Stimulated activated naive CD8-positive, alpha-beta T cell treated with anti-CD3 and anti-CD28 coated beads, Interleukin-15, Interleukin-2, amounts not matched to agents 100 U/mL and 50 U/mL, for 24 hours (primary cell): ENCODE results near the gene RTN1.

Experiments used
- ATAC-seq: fragments of 150-1000 bp; cut with Tn5 transposase; one replicate; pipeline ENCODE4 v1.10.0; 2021
- DNase-seq: peaks from one replicate; pipeline ENCODE4 v3.0.0; 2021

Gene RTN1

DNA sequence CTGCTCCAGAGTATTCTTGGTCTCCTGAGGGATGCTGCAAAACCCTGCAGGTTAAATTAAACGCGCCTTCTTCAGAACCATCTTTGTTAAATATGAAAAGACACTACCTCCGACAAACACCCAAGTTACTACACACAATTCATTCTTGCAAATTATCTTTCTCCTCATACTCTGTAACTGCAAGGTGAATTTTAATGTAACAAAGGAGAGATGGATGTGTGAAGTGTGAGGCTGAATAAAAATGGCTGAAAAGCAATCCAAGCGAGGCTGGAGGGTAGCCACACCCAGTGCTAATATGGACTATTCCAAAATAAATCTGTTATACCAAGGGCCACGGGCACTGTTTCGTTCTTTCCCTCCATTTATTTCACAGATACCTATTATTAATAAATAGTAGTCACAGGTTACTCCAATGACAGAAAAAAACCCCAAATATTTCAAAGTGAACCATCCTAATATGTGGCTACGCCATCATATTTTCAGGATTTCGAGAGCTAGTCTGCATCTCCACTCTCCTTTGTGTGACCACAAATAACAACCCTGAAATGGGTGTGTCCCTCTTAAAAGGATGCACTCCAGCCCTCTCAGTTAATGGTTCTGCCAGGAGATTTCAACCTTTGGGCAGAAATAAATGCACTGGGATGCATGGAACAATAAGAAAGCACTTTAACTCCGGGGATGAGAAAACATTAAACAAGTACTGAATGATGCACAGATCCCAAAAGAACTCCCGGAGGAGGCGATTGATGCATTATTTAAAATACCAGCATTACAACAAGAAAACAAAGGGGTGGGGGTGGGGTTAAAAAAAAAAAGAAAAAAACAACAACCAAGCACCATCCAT lies 240.9 kb downstream of the RTN1 start:
- DNase-seq (no peak), ATAC-seq (no peak)

DNA sequence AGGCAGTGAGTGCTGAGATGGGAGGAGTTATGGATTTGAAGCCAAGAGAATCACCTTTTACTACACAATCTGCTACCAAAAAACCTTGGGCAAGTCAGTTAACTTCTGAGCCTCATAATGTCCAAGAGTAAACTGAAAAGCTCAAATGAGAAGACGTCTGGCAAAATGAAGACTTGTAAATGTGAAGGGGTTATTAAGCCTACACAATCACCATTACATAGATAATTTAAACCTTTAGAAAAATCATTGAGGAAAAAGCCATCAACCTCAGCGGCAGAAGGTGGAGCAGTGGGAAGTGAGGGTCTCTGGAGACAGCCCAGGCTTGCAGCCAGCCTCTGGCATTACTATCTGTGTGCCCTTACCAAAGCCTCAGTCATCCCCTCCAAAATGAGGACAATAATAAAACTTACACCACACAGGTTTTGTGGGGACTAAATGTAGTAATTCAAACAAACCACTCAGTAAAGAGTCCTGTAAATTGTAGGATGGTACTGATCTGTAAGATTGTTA lies 243.5 kb downstream of the RTN1 start:
- ATAC-seq, result no peak
- DNase-seq, result no peak

DNA sequence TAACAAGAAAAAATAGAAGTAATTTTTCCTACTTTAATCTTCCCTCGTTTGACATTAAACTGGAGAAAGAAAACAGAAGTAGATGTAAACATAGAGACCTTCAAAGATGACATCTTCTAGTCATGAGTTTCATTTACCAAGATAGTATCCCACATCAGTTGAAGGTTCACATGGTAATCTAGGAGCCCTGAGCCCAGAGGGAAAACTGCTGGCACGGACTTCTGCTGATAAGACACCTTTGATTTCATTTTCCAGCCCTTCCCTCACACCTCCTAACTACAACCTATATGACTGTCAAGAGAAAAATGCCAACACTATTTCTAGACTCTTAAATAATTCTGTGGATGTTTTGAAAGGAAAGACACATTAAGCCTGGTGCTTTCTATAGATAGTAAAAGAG lies 247.9 kb downstream of the RTN1 start:
- ATAC-seq (no peak), DNase-seq (no peak)

DNA sequence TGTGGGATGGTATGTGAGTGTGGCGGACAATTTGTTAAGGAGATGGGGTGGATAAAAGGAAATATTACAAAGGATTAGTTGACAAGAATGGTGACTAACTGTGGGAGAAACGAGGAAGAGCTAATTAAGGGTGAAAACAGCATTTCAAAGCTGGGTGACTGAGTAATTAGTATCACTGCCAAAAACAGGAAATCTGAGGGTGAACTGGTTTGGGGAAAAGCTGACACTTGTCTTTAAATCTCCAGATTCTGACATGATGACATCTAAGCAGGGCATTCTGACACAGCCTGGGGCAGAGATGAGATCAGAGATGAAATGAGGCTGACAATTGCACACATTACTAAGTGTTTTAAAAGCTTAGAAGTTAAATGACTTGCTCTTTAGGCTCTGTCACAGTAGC lies 251.5 kb downstream of the RTN1 start:
- DNase-seq (no peak), ATAC-seq (no peak)

DNA sequence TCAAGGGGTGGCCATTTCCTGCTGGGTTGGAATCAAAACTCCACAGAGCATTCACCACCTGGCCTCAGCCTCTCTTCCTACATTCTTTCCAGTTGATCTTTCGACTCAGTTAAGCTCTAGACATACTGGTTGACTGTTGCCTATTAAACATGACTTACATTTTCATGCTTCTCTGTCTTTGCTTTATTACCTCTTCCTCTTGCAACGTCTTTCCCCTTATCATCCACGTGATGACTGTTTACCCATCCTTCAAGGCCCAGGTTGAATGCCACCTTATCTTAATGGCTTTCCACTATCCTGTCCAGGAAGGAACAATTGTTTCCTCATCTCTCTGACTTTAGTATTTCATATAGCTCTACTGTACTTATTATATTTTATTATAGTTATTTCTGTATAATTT lies 269.5 kb downstream of the RTN1 start:
- ATAC-seq (no peak), DNase-seq (no peak)

DNA sequence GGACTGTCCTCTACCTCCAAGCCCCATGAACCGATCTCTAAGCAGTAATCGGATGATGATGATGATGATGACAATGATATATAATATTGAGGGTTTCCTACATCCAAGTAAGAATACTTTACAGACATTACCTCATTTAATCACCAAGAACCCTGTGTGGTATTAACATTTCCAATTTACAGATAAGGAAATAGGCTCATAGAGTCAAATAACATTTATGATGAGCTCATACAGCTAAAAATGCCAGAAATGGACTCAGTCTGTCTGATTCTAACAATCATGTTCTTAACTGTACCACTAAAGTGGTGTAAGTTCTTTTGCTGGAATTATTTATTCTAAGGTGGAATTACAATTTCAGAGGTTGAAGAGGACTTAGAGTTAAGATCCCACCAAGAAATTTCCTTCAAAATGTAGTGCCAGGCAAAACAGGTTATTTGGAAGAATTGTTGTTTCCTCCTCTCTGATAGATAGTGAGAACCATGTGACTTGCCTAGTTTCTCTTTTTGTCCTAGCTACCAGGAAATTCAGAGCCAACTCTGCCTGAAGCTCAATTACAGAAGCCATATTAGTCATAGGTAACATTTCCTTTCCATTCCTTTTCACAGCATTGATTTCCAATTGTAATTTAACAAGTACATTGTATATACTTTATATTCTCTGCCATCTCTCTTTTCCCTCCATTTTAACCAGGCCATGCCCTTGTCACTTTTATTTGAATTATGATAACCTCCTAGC lies 270.2 kb downstream of the RTN1 start:
- ATAC-seq (no peak), DNase-seq (no peak)

DNA sequence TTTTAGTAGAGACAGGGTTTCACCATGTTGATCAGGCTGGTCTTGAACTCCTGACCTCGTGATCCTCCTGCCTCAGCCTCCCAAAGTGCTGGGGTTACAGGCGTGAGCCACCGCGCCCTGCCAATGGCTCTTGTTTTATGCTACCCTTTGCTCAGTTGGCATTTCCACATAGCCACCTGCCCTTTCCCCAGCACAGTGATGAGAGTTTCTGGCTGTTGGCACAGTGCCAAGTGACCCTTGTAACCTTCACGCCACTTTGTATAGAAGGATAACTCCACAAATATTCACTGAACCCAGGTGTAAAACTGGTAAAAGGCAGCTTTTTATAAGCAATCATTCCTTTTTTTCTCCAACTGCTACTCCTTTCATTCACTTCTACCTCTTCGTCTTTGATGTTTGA lies 275.5 kb downstream of the RTN1 start:
- DNase-seq, result no peak

DNA sequence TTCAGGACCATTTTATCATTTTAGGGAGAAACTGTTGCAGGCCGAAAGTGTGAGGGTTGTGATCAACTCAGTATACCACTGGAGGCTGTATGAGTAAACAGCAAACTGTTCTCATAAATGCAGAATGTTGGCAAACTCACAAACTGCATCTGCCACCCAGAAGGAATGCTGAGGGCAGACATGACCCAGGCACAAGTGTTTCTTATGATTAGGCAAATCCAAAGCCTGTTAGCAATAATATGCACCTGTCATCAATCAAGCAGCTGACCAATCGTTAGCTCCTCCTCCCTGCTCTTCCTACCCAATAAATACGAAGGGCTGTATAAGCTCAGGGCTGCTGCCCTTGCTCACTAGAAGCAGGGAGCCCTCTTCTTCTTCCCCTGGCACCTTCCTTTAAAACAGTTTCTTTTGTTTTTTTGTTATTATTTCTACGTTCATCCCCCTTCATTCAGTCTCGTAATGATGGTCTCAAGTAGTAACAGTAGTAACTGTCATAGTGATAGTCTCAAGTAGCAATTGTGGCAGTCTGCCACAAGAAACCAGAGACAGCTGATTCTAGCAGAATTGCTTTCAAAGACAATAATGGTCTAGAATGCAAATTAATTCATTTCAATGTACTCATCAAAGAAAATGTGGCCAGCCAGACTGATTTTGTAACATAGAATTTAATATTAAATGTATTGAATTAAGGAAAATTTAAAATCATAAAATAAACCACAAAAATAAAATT lies 278.8 kb downstream of the RTN1 start:
- no peak for ATAC-seq
- no peak for DNase-seq

More for the DNA sequence above, 275.5 kb downstream of the RTN1 start:
- ATAC-seq, result no peak

DNA sequence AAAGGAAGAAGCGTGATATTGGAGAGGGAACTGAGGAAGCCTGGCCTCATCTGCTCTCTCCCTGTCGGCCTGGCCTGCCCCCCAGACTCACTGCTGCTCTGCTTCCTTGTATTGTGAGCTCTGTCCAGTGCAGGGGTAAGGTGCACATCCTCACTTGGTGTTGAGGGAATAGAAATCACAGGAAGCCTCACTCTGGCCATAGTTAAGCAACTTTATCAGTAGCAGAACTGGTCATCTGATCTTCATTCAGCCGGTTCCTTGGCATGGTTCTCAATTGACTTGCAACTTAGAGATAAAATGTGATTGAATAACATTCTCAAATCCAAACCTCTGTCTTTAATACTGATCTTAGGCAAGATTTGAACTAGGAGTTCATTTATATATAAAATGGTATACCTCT lies 282.5 kb downstream of the RTN1 start:
- ATAC-seq (no peak), DNase-seq (no peak)

DNA sequence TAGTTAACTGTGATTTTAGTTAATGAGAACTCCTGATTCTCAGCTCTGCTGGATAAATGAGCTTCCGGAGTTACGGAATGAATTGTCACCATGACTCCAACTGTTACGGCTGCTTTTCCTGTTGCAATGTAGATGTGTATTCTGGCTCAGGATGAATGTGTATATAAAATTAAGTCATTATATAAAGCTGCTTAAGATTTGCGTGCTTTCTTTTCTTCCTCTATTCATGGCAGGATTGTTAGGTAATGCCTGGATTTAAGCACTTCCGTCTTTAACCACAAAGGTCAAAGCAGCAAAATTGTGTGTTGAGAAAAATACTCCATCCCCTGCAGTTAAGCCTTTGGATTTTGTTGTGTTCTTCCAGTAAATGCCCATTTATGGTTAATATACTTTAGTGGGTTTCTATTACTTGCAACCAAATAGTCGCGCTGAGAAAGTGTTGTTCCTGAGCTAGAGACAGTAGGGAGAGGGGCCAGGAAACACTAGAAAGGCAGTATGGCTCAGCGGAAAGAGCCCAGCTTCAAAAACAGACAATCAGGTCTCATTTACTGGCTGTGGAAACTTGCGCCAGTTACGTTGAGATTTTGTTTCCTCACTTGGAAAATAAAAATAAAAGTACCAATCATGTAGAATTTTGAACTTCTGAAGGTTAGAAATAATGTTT lies 284.6 kb downstream of the RTN1 start:
- DNase-seq, result no peak
- no peak for ATAC-seq

DNA sequence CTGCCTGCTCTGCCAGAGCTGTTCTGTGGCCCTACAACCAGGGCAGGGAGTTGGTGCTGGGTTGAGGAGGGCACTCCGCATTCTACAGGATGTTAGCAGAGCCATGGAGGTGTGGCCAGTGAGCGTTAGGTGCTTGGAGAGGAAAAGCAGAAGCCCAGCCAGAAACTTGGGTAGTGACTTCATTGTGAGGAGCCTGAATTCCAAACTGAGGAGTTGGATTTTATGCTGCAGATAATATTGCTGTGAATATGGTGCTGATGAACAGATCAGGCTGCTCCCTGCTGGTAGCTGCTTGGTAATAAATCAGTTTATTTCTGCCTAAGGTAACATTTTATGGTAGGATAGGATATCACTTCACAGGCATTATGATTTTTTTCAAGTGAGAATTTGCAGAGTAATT lies 286.8 kb downstream of the RTN1 start:
- ATAC-seq (no peak), DNase-seq (no peak)

DNA sequence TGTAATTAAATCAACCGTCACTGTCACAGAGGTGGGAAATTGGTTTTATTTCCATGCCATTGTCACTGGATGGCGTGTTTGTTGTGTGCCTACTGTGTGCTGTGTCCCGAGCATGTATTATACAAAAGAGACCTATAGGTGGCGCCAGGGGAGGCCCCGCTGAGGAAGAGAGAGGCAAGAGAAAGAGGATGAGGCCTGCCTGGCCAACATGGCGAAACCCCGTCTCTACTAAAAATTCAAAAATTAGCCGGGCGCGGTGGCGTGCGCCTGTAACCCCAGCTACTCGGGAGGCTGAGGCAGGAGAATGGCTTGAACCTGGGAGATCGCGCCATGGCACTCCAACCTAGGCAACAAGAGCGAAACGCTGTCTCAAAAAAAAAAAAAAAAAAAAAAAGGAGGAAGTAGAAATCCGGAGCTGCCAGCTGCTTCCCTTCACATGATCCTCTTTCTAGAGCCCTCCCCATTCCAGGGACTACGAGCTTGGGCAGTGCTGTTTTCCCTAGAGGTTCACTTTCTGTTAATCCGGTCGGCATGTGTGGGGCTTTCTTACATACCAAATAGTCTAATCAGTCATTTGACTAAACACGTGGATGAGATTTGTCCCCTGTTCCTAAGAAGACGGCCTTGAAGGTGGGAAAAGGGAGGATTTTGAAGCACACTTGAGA lies 287.6 kb downstream of the RTN1 start:
- ATAC-seq (no peak), DNase-seq (no peak)

DNA sequence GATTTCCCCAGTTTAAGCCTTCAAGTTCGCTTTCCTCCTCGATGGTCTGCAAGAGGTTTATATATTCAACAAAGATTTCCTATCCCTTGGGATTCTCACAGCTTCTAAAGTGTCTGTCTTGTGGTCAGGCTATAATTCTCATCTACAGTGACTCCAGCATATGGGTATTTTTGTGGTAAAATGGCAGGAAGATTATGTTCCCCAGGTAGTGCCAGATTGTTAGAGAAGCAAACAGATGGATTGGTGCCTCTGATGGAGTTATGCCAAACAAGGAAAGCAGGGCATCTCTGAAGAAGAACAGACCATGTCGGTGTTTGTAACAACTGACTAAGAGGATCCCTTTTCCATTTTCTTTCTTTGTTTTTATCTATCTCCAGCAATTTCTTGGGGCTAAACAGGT lies 288.4 kb downstream of the RTN1 start:
- no peak for ATAC-seq
- DNase-seq, result no peak

DNA sequence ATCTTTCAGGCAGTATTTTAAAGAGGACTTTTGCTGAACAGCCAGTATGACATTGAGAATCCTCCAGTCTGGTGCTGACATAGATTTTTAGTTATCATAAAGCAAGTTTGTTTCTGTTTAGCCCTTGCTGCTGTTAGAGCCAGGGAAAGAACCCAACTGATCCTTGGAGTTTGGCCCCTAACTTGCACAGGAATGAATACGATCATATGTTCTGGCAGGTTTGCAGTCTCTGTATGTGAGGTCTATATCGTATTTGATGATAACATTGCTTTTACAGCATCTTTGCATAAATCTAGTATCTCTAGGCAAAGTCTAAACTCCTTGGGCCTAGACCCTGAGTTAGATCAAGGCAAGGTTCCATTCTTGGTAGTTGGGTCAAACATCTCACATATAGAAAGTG lies 289.7 kb downstream of the RTN1 start:
- ATAC-seq, result no peak

DNA sequence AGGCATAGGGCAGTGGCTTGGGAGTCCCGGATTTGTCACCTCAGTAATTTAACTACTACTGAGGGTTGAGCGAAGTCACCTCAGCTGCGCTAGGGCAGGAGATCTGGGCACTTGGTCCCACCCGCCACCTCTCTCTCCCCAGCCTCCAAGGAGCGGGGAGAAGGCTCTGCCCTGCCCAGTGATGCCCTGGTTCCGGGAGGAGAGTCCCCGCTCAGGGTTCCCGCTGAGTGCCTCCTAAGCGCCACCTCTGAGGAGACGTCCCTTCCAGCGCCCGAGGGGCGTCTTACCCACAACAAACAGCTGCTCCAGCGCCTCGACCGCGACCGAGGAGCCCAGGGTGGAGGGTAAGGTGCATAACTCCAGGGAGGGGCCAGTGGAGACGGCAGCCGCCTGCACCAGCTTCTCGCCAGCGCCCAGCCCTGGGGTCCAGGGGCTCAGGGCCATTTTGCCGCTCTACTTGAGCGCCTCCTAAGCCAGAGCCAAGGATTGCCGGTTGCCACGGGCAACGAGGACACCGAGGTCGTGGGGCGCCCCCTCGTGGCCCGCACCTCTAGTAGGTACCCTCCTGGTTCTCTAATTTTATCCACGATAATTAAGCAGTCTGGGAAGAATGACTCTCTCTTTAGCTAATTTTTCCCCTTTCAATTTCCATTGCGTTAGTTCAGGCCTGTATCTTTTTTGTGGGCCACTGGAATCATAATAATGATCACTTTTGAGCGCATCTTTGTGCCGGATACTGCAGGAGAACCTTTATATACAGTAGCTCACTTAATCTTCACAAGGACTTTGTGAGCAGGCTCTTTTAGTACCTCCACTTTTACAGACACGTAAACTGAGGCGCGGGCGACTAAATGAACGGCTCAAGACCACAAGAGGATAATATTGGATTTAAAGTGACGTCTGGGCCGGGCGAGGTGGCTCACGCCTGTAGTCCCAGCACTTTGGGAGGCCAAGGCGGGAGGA lies 294.0 kb downstream of the RTN1 start, which contains the start of gene CCDC175:
Gene CCDC175 (minus strand): TSS at position 481 of the 963 bp plus-strand sequence. CDS start 37 bp downstream, at position 444.
- ATAC-seq (peak; percentile 97), DNase-seq (peak; percentile 87)

More for the DNA sequence above, 289.7 kb downstream of the RTN1 start:
- no peak for DNase-seq

DNA sequence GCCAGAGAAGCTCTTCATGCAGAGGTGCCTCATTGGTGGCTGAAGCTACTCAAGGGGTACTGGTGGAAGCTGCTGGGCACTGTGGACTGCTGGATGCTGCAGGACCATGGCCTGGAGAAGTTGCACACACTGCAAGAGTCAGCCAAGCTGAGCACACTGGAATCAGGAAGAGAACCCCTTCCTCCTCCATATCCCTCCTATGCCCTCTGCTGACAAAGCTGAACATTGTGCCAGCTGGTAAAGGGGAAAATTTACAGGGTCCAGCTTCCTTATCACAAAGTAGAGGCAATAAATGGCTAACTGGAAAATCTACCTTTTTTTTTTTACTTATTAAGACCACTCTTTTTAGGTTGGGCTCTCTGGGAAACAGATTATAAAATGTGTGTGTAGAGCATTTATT lies 300.5 kb downstream of the RTN1 start:
- DNase-seq, result no peak
- ATAC-seq, result no peak

DNA sequence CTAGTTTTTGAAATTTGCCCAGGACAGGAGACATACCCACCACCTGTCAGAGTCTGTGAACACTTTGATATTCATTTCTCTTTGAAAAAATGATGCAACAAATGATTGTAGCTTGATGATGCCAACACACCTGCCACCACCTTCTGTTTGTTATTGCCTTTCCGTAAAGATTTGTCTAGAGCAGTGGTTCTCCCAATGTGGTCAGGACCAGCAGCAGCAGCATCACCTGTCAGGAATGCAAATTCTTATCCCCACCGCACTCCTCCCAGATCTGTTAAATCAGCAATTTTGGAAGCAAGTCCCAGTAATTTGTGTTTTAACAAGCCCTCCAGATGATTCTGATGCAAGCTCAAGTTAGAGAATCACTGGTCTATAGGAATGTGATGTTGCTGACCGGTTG lies 303.9 kb downstream of the RTN1 start:
- DNase-seq, result no peak
- ATAC-seq, result no peak

DNA sequence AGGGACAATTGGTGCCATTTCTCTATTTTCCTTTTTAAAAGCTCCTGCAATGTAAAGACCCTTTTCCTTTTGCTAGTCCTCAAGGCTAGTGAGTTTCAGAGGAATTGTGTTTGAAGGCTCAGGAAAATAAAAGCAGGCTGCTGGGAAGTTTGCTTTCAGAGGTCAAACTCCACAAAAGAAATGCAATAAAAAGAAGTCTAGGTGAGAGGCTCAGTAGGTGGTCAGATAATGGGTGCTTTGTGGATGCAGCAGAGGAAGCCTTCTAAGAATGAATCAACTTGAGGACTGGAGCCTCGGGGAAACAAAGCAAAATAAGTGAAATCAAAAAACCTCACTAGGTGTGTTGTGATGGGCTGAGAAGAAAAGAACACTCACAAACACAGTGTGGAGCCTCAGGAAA lies 304.3 kb downstream of the RTN1 start:
- DNase-seq (no peak), ATAC-seq (no peak)

DNA sequence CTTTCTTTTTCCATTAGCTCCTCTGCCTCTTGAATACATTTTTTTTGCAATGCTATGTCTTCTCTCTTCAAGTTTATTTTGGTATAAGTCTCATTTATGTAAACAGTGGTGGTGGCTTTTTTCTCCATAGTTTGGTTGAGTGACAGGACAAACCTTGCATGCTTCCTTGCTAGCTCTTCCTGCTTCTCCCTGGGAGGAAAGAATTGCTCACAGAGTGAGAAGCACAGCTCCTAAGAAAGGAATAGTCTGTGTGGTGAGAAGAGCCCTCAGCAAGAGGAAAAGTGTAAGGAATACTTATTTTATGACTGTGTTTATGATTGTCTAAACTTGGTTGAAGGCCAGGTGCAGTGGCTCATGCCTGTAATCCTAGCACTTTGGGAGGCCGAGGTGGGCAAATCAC lies 305.5 kb downstream of the RTN1 start:
- ATAC-seq (no peak), DNase-seq (no peak)

DNA sequence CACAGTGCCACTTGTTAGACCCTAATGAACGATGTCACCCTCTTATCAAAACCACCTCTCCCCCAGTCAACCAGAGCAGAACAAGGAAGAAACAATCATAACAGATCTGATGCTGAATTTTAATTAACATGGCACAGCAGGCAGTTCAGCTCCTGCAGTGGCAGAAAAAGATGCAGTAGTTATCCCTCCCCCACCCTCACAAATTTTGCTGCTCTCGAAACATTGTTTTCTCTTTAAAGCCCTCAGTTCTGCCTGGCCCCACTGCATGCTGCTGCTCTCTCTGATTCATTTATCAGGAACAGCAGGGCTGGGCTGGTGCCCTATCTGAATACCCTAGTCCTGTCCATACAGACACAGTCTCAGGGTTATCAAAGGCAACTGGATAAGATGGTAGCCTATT lies 306.2 kb downstream of the RTN1 start:
- ATAC-seq, result no peak
- no peak for DNase-seq
